Upper lobe of left lung (tissue), 4 donors: Measurements from ENCODE around the gene GRIN2A.

Experiments used
- CTCF ChIP-seq, 6 experiments: fragments of 450-650 bp in 4 of 6; fragments of 200-600 bp in 2 of 6; sonication (generic) in 2 of 6; IDR thresholded peaks; one replicate each; pipeline ENCODE4 v1.5.1; 2016 to 2019; ENCODE audit warnings: antibody characterized with exemption in 6 of 6
- EP300 ChIP-seq, 4 donors: sonication (generic); formaldehyde crosslinking; IDR thresholded peaks; one replicate each; pipeline ENCODE4 v1.5.1; 2017; ENCODE audit warnings: antibody characterized with exemption in 4 of 4, control low read depth in 2 of 4
- POLR2A ChIP-seq, 4 donors: fragments of 450-650 bp; IDR thresholded peaks; one replicate each; pipeline ENCODE4 v1.5.1; 2016 to 2017; ENCODE audit warnings: antibody characterized with exemption in 4 of 4, mild to moderate bottlenecking in 2 of 4
- POLR2AphosphoS5 ChIP-seq, 2 donors: sonication (generic); formaldehyde crosslinking; IDR thresholded peaks; one replicate each; pipeline ENCODE4 v1.5.1; 2017; ENCODE audit warnings: antibody characterized with exemption in 2 of 2

DNA sequence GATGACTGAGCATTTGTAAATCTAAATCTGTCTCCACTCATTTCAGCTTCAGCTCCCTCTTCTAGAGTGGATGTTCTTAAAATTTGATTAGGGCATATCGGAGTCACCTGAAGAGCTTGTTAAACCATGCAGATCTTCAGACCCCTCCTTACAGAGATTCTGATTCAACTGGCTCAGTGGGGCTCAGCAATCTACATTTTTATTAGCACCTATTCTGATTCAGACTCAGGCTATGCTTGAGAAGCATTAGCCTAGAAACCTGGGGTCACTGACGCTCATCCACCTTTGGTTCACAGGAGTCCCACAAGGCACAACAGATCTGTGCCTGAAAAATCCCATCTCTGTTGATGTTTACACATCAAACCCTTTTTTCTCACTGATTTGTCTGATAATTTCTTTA is 365.6 kb downstream of the GRIN2A start:
- TF ChIP-seq POLR2AphosphoS5 (IDR thresholded peaks at IDR 0.05) (no peak), CTCF (IDR thresholded peaks at IDR 0.05) (no peak), POLR2A (IDR thresholded peaks at IDR 0.05) (no peak), EP300 (IDR thresholded peaks at IDR 0.05) (no peak)
